Measurements from ENCODE around the gene HTT. TPM values are rescaled to one million over a fixed set of nuclear protein-coding genes. Genes with fewer than 3 reads are reported as not detected.

HTT gene
- total RNA-seq, 1 donor = 96.2 TPM

DNA sequence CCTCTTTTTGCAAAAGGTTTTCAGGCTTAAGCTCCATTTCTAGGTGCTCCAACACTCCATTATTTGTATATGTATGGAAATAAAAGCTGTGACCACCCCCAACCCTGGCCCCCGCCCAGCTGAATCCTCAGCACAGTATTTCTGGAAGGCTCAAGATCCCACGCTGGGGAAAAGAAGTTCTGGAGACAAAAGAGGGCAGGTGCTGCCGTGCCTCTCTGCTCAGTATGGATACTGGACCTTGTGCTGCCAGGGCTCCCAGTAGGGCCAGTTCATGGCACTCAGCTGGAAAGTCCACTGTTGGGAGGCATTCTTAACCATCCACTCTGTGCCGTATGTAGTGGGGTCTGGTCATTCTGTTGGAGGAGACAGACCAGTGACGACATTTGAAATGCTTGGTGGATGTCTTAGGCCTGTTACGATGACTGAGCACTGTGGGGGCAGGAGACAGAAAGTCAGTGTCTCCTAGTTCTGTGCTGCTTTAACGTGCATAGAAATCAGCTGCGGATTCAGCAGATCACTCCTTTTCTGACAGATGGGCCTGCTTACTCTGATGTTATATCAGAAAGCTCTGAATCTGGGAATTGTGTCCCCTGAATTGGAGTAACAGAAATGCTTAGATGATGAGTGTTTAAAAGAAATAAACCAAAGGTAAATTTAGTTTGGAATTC, 126.1 kb downstream of the HTT start:
- peaks cover 55% of the 10 kb centered on the region for H3K4me1 ChIP-seq (ENCODE audit: insufficient read depth, low read length)
- no peak overlapping the region for H3K4me3 ChIP-seq (ENCODE audit: low read length)
- no peaks in the 10 kb centered on the region for H3K9me3 ChIP-seq (ENCODE audit: low read depth, low read length)
- no peaks in the 10 kb centered on the region for H3K27me3 ChIP-seq (ENCODE audit: insufficient read depth, low read length)

DNA sequence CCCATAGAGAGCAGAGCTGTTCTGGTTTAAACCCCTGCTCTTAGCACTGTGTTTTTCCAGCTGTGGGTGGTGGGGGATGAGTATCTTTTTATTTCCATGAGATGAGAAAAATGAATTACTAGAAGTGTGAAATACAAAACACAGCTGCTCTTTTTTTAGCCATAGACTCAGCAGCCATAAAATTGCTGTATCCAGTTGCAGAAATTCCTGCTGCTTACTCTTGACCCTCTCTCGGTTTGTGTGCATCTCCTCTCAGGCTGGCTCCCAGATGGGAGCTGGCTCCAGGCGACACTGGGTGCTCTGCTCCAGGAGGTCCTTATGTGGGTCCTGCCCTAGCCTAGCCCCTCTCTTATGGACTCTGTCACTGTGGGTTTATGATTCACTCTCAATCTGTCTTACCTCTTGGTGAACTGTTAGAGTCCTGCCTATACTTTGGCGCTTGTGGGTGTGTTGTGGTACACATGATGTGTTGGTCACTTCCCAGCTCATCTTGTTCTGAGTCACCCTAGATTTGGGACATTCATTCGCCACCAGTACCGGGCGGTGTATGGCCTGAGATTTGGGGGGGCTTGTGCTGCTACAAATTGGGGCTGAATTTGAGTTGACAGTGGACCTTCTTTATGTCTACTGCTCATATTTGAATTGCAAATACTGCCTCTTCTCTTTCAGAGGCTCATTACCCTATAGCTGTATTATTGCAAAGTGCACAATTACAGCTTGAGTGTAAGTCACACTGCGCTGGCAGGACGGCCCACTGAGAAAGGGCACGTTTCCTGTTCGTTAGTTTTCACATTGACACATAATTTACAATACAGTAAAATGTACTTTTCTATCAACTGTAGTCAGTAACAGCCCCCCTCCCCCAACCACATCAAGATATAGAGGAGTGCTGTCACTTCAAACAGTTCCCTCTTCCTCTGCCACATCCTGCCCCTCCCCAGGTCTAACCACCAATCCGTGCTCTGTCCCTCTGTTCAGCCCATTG, 127.5 kb downstream of the HTT start:
- Histone ChIP-seq H3K9me3 (ENCODE audit: low read depth, low read length) (no peaks in the 10 kb centered on the region), H3K4me1 (ENCODE audit: insufficient read depth, low read length) (peaks cover 40% of the 10 kb centered on the region), H3K27me3 (ENCODE audit: insufficient read depth, low read length) (no peaks in the 10 kb centered on the region), H3K4me3 (ENCODE audit: low read length) (no peak overlapping the region)

DNA sequence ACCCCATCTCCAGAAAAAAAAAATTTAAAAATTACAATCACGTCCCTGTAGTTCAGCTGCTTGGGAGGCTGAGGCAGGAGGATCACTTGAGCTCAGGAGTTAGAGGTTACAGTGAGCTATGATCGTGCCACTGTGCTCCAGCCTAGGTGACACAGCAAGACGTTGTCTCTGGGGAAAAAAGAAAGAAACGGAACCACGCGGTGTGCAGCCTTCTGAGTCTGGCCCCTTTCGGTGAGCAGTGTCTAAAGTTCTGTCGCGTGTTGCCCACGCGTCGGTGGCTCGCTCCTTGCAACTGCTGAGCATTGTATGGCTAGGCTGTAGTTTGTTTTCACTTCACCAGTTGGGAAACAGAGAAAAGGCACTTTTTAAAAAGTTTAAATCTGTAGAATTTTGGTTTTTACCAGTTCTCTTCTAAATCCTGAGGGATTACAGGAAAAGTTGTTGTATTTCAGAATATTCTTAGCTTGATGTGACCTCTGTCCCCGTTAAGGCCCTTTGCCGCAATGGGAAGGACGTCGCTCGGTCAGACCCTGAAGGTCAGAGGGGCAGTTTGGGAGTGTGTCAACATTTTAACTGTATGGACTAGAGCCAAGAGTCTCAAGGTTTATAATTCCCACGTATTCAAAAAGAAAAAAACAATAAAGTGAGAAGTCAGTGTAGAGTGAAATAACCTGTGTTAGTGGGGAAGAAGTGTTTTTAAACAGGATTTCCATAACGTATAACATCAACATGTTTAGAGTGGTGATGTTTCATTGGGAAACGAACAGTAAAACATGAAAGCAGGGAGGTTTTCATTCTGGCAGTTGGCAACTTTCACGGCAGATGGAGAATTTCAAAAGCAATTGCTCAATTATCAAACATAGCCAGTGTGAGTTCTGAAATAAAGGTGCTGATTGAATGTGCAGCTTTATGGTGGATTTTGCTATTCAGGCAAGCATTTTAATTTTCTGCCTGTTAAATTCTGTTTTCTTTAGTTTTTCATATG, 128.6 kb downstream of the HTT start:
- peaks cover 37% of the 10 kb centered on the region for H3K4me1 ChIP-seq (ENCODE audit: insufficient read depth, low read length)
- H3K9me3 ChIP-seq (ENCODE audit: low read depth, low read length) = no peaks in the 10 kb centered on the region
- no peaks in the 10 kb centered on the region for H3K27me3 ChIP-seq (ENCODE audit: insufficient read depth, low read length)
- H3K4me3 ChIP-seq (ENCODE audit: low read length) = no peak overlapping the region

DNA sequence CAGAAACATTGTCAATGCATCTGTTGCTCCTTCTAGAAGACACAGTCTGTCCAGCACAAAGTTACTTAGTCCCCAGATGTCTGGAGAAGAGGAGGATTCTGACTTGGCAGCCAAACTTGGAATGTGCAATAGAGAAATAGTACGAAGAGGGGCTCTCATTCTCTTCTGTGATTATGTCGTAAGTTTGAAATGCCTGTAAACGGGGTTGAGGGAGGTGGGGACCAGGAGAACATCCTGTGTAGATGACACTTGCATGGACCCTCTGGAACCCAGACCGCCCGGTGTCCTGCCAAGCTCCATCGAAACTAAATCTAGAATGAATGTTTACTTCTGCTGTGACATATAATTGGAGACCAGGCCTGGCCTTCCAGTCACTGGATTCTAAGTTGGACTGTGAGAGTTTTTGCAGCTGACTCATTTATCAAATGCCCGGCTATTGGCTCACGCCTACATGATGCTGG, 129.5 kb downstream of the HTT start:
- no peaks in the 10 kb centered on the region for H3K9me3 ChIP-seq (ENCODE audit: low read depth, low read length)
- H3K4me3 ChIP-seq (ENCODE audit: low read length) = no peak overlapping the region
- H3K27me3 ChIP-seq (ENCODE audit: insufficient read depth, low read length) = no peaks in the 10 kb centered on the region
- H3K4me1 ChIP-seq (ENCODE audit: insufficient read depth, low read length) = peaks cover 37% of the 10 kb centered on the region

DNA sequence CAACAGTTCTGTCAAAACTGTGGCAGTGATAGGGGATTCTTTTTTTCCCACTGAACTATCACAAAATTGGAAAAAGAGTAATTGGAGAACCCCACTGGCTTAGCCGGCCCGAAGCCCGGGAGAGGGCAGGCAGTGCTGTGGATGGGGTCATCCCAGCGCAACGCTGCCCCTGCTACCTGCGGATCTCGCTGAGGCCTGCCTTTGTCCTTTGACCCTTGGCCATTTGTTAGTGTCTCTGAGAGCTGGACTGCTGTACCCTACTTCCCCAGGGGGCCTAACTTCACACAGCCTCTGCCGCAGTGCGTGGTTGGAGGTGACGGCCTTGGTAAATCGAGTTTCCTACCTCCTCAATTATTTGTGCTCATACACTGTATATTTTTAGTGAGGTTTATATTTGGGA, 131.5 kb downstream of the HTT start:
- Histone ChIP-seq H3K4me1 (ENCODE audit: insufficient read depth, low read length) (peaks cover 31% of the 10 kb centered on the region), H3K9me3 (ENCODE audit: low read depth, low read length) (no peaks in the 10 kb centered on the region), H3K27me3 (ENCODE audit: insufficient read depth, low read length) (no peaks in the 10 kb centered on the region), H3K4me3 (ENCODE audit: low read length) (no peak overlapping the region)

GRCh38 chr4:3206439-3207100, 132.1 kb downstream of the HTT start:
- Histone ChIP-seq H3K4me1 (ENCODE audit: insufficient read depth, low read length) (peaks cover 25% of the 10 kb centered on the region), H3K27me3 (ENCODE audit: insufficient read depth, low read length) (no peaks in the 10 kb centered on the region), H3K9me3 (ENCODE audit: low read depth, low read length) (no peaks in the 10 kb centered on the region), H3K4me3 (ENCODE audit: low read length) (no peak overlapping the region)

GRCh38 chr4:3207531-3208037, 133.1 kb downstream of the HTT start:
- no peaks in the 10 kb centered on the region for H3K27me3 ChIP-seq (ENCODE audit: insufficient read depth, low read length)
- no peaks in the 10 kb centered on the region for H3K9me3 ChIP-seq (ENCODE audit: low read depth, low read length)
- no peak overlapping the region for H3K4me3 ChIP-seq (ENCODE audit: low read length)
- H3K4me1 ChIP-seq (ENCODE audit: insufficient read depth, low read length) = peaks cover 15% of the 10 kb centered on the region

DNA sequence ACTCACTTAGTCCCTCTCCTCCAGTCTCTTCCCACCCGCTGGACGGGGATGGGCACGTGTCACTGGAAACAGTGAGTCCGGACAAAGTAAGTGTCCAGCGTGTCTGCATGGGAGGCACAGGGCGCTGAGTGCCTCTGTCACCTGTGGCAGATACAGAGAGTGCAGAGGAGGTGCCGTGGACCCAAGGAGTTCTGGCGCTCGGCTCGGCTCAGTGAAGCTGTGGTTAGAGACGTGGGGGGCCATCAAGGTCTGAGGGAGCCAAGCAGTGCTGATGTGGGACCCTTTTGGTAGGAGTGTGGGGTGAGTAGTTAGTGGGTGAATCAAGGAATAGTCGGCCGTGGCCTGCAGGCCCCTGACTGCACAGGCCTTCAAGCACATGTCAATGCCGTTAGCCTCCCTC, 134.3 kb downstream of the HTT start:
- H3K4me3 ChIP-seq (ENCODE audit: low read length) = no peak overlapping the region
- peaks cover 5% of the 10 kb centered on the region for H3K4me1 ChIP-seq (ENCODE audit: insufficient read depth, low read length)
- no peaks in the 10 kb centered on the region for H3K27me3 ChIP-seq (ENCODE audit: insufficient read depth, low read length)
- H3K9me3 ChIP-seq (ENCODE audit: low read depth, low read length) = no peaks in the 10 kb centered on the region

DNA sequence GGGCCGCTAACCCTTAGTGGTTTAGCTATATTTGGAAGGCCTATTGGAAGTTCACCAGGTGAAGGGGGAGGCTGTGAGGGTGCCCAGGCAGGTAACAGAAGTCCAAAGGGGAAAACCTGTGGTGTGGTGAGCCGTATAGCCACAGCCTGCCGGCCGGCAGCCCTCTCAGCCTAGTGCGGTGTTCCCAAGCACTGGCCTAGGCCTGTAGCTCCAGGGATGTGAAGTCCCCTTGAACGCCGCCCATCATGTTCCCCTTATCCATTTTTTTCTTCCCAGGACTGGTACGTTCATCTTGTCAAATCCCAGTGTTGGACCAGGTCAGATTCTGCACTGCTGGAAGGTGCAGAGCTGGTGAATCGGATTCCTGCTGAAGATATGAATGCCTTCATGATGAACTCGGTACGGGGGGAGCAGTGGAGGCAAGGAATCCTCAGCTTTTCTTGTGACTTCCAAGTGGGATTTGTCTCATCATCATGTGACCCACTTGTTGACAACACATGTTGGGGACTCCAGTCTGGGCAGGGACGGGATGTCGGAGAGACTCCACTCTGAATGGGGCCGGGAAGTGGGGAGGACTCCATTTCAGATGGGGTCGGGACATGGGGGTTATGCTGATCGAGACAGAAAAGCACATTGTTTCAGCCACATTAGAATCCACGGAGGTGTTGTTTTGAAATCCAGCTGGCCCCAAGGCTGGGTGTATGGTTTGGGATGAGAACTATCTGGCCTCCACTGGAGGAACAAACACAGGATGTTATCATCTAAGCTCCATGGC, 135.3 kb downstream of the HTT start:
- Histone ChIP-seq H3K4me1 (ENCODE audit: insufficient read depth, low read length) (peaks cover 5% of the 10 kb centered on the region), H3K27me3 (ENCODE audit: insufficient read depth, low read length) (no peaks in the 10 kb centered on the region), H3K9me3 (ENCODE audit: low read depth, low read length) (no peaks in the 10 kb centered on the region), H3K4me3 (ENCODE audit: low read length) (no peak overlapping the region)

DNA sequence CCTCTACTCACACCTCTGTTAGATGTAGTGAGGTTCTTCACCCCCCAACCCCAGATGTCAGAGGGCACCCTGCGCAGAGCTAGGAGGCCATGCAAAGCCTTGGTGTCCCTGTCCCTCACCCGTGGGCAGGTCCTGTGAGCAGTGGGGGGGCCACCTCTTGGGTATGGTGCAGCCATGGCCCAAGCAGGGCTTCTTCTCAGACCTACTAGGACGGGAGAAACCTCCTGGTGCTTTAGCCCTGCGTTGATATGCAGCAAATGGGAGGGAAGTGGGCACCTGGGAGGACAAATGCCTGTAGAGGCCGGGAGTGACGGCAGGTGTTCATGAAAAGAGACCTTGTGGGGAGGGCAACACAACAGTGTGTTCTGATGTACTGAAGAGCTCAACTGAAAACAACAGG, 136.0 kb downstream of the HTT start:
- no peaks in the 10 kb centered on the region for H3K27me3 ChIP-seq (ENCODE audit: insufficient read depth, low read length)
- peaks cover 5% of the 10 kb centered on the region for H3K4me1 ChIP-seq (ENCODE audit: insufficient read depth, low read length)

GRCh38 chr4:3211866-3212265, 137.4 kb downstream of the HTT start:
- Histone ChIP-seq H3K4me1 (ENCODE audit: insufficient read depth, low read length) (peaks cover 5% of the 10 kb centered on the region), H3K4me3 (ENCODE audit: low read length) (no peak overlapping the region), H3K27me3 (ENCODE audit: insufficient read depth, low read length) (no peaks in the 10 kb centered on the region), H3K9me3 (ENCODE audit: low read depth, low read length) (no peaks in the 10 kb centered on the region)

More for the DNA sequence above, 136.0 kb downstream of the HTT start:
- Histone ChIP-seq H3K9me3 (ENCODE audit: low read depth, low read length) (no peaks in the 10 kb centered on the region), H3K4me3 (ENCODE audit: low read length) (no peak overlapping the region)

DNA sequence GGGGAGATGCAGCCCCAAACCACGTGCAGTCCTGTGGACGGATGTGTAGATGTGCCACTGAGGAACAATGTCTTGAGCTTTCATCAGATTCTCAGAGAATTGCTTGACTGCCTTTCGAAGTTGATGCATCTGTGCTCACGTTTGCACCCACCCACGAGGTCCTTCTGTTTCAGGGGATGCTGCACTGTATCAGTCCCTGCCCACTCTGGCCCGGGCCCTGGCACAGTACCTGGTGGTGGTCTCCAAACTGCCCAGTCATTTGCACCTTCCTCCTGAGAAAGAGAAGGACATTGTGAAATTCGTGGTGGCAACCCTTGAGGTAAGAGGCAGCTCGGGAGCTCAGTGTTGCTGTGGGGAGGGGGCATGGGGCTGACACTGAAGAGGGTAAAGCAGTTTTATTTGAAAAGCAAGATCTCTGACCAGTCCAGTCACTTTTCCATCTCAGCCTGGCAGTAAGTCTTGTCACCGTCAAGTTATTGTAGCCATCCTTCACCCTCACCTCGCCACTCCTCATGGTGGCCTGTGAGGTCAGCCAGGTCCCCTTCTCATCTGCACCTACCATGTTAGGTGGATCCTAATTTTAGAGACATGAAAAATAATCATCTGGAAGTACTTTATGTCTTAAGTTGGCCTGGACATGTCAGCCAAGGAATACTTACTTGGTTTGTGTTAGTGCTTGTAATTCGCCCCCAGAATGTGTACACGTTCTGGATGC, 138.1 kb downstream of the HTT start:
- Histone ChIP-seq H3K9me3 (ENCODE audit: low read depth, low read length) (no peaks in the 10 kb centered on the region), H3K4me1 (ENCODE audit: insufficient read depth, low read length) (peaks cover 3% of the 10 kb centered on the region), H3K27me3 (ENCODE audit: insufficient read depth, low read length) (no peaks in the 10 kb centered on the region), H3K4me3 (ENCODE audit: low read length) (no peak overlapping the region)

- no peaks in the 10 kb centered on the region for H3K27me3 ChIP-seq (ENCODE audit: insufficient read depth, low read length)
- no peaks in the 10 kb centered on the region for H3K9me3 ChIP-seq (ENCODE audit: low read depth, low read length)
- H3K4me3 ChIP-seq (ENCODE audit: low read length) = no peak overlapping the region
- H3K4me1 ChIP-seq (ENCODE audit: insufficient read depth, low read length) = no peaks in the 10 kb centered on the region
Observed at GRCh38 chr4:3213106-3213425, 138.6 kb downstream of the HTT start.

All from mononuclear cell (primary cell).